ENCODE results near the gene ZNF117. TPM values are rescaled to one million over a fixed set of nuclear protein-coding genes. Genes with fewer than 3 reads are reported as not detected.
"Not testable (repeated sequence)": the region's sequence is repeated elsewhere in the genome, so short reads cannot be mapped to it uniquely, and the experiment has no call there.

Gene ZNF117
- total RNA-seq, 1 donor from 2014 or later = 12.8 TPM

DNA sequence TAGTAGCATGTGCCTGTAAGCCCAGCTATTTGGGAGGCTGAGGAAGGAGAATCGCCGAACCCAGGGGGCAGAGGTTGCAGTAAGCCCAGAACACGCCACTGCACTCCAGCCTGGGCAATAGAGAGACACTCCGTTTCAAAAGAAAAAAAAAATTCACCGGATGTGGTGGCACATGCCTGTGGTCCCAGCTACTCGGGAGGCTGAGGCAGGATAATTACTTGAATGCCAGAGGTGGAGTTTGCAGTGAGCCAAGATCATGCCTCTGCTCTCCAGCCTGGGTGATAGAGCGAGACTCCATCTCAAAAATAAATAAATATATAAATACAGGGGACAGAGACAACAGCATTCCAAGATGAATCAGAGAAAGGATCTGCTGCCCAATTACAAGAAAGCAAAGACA, 19.0 kb upstream of the ZNF117 start:
- intact Hi-C loops (cut with micrococcal nuclease) = loop anchor here (5.0 kb wide), 2 partner anchors 438 to 742 kb away; no protein-coding TSS in a partner anchor
- CTCF ChIA-PET; H3K27ac Mint-ChIP-seq; H3K4me3 Mint-ChIP-seq; DNase-seq; ATAC-seq (ENCODE audit: low read depth); POLR2A ChIA-PET; H3K36me3 Mint-ChIP-seq (ENCODE audit: low read depth); H3K9me3 Mint-ChIP-seq; H3K27me3 Mint-ChIP-seq: not testable (repeated sequence)
- peaks cover 19% of the 10 kb centered on the region for H3K4me1 Mint-ChIP-seq

DNA sequence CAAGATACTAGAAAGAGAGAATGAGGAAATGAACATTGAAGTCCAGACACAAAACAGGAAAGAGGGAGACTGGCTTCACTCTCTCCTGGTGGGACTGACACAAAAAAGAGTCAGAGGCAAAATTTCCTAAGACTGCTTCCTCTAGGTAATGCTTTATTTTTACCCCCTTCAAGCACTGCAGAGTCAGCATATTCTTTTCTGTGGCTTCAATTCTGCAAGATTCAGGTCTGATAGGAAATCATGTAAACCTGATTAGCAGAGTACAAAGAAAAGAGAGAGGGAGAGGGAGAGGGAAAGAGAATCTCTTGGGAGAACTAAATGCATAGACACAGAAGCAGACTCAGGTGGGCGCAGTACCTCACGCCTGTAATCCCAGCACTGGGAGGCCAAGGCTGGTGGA, 18.6 kb upstream of the ZNF117 start:
- H3K9me3 Mint-ChIP-seq; H3K36me3 Mint-ChIP-seq (ENCODE audit: low read depth); H3K27me3 Mint-ChIP-seq; DNase-seq; CTCF ChIA-PET; POLR2A ChIA-PET; H3K4me3 Mint-ChIP-seq; H3K27ac Mint-ChIP-seq; ATAC-seq (ENCODE audit: low read depth): not testable (repeated sequence)
- H3K4me1 Mint-ChIP-seq = peaks cover 24% of the 10 kb centered on the region
- intact Hi-C loops (cut with micrococcal nuclease) = loop anchor here (5.0 kb wide), 2 partner anchors 437 to 743 kb away; no protein-coding TSS in a partner anchor

DNA sequence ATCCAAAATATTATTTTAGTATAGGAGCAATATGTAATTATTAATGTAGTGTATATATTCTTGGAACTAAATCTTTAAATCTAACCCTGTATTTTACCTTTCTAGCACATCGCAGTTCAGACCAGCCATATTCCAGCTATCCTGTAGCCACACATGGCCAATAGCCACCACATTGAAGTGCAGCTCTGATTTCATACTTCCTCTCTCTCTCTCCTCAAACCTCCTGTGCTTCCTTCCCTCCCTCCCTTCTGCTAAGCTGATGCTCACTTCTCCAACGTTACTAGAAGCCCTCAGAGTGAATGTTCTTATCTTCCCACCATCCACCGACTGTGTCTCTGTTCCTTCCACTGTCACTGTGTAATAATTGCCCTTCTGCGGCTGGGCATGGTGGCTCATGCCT, 16.2 kb upstream of the ZNF117 start:
- intact Hi-C loops (cut with micrococcal nuclease) = loop anchor here (2.0 to 5.0 kb wide), 5 partner anchors 74 to 745 kb away; partner anchors contain the start of genes ZNF273 and ZNF92
- not testable (repeated sequence) for H3K27me3 Mint-ChIP-seq; ATAC-seq (ENCODE audit: low read depth); H3K9me3 Mint-ChIP-seq; DNase-seq
- POLR2A ChIA-PET = interaction anchor here (0.5 to 4.2 kb wide), 15 partner anchors 9 to 1838 kb away, joined by 3 to 27 read pairs (median 5); partner anchors contain the start of genes CRCP, ZNF107, ZNF138 and ZNF273
- peak overlapping the region; percentile 95 for H3K27ac Mint-ChIP-seq
- CTCF ChIA-PET = interaction anchor here (0.6 to 0.8 kb wide), 2 partner anchors 56 to 300 kb away, joined by 3 read pairs; no protein-coding TSS in a partner anchor
- H3K4me1 Mint-ChIP-seq = peaks cover 41% of the 10 kb centered on the region
- peaks cover 28% of the 10 kb centered on the region for H3K36me3 Mint-ChIP-seq (ENCODE audit: low read depth)
- peak overlapping the region; percentile 98 for H3K4me3 Mint-ChIP-seq

DNA sequence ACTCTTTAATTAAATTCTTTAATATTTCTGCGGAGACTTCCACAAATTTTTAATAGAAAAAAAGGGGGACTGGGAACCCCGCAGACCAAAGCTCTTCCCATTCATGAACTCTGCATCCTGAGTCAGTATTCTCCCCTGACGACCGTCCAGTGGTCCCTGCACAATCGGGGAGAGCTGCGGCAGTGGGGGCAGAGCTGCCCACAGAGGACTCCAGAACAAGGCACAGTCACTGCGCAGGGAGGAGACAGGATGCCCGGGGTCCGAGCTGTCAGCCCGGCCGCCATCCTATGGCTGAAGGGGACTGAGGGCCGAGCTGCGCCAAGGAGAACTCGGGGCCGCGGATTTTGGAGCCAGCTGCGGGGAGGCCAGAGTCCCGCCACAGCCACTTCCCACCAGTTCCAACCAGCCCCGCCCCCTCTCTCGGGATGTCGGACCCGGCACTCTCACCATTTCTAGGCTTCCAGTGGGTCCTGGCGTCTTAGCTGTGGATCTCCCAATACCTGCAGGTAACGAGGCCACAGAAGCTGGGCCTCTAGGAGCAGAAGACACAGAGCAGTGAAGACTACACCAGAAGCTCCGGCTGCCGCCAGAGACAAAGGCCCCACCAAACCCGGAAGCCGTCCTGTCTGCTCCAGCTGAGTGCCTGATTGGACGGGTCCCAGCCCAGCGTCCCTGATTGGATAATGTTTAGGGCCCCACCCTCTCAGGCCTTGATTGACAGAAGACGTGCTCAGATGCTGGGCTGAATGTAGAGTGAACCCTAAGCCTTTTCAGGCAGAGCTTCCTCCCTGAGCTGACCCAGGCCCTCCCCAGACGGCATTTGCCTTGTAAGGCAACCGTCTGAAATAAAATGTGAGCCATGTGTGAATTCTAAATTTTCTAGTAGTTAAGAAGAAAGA, 15.5 kb upstream of the ZNF117 start, which contains the start of gene ERV3-1:
Gene ERV3-1, minus strand, starts transcription at position 594 of the 899 bp plus-strand sequence. CDS start 13,661 bp downstream, outside the sequence.
- POLR2A ChIA-PET = interaction anchor here (0.5 to 4.2 kb wide), 19 partner anchors 10 to 1838 kb away, joined by 3 to 27 read pairs (median 5); partner anchors contain the start of genes CRCP, ZNF107, ZNF138 and ZNF273
- DNase-seq (peak; percentile 77), ATAC-seq (ENCODE audit: low read depth) (peak; percentile 99)
- Mint-ChIP-seq H3K36me3 (ENCODE audit: low read depth) (peaks cover 35% of the 10 kb centered on the region), H3K4me1 (peaks cover 46% of the 10 kb centered on the region), H3K27me3 (no peaks in the 10 kb centered on the region), H3K4me3 (peak within 1 kb of the TSS; percentile 98), H3K9me3 (peaks cover 15% of the 10 kb centered on the region), H3K27ac (peak within 1 kb of the TSS; percentile 95)
- TF ChIP-seq, protein P1, sequence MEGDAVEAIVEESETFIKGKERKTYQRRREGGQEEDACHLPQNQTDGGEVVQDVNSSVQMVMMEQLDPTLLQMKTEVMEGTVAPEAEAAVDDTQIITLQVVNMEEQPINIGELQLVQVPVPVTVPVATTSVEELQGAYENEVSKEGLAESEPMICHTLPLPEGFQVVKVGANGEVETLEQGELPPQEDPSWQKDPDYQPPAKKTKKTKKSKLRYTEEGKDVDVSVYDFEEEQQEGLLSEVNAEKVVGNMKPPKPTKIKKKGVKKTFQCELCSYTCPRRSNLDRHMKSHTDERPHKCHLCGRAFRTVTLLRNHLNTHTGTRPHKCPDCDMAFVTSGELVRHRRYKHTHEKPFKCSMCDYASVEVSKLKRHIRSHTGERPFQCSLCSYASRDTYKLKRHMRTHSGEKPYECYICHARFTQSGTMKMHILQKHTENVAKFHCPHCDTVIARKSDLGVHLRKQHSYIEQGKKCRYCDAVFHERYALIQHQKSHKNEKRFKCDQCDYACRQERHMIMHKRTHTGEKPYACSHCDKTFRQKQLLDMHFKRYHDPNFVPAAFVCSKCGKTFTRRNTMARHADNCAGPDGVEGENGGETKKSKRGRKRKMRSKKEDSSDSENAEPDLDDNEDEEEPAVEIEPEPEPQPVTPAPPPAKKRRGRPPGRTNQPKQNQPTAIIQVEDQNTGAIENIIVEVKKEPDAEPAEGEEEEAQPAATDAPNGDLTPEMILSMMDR (IDR thresholded peaks at IDR 0.05) = no peak
- intact Hi-C loops (cut with micrococcal nuclease) = loop anchor here (1.0 to 5.0 kb wide), 10 partner anchors 32 to 1080 kb away; partner anchors contain the start of genes ZNF138, ZNF273 and ZNF92
- CTCF ChIA-PET = interaction anchor here (0.6 to 0.8 kb wide), 2 partner anchors 55 to 301 kb away, joined by 3 read pairs; no protein-coding TSS in a partner anchor

DNA sequence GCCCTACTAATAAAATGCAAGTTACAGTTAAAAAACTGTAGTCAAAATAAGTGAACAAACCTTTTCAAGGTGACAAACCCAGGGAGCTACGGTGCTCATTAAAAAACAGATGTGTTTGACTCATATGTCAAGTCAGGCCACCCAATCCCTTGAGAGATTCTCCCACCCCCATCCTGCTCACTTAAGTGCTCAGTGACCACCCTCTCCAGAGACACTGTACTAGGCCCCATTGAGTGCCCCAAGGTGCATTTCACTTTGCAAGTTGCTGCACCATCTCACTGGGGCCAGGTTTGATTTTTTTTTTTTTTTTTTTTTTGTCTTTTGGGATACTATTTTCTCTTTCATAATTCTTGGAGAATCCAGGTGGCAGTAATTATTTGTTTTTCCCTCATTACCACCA, 13.7 kb upstream of the ZNF117 start:
- H3K4me3 Mint-ChIP-seq = peak overlapping the region; percentile 98
- peaks cover 46% of the 10 kb centered on the region for H3K36me3 Mint-ChIP-seq (ENCODE audit: low read depth)
- DNase-seq = no peak

DNA sequence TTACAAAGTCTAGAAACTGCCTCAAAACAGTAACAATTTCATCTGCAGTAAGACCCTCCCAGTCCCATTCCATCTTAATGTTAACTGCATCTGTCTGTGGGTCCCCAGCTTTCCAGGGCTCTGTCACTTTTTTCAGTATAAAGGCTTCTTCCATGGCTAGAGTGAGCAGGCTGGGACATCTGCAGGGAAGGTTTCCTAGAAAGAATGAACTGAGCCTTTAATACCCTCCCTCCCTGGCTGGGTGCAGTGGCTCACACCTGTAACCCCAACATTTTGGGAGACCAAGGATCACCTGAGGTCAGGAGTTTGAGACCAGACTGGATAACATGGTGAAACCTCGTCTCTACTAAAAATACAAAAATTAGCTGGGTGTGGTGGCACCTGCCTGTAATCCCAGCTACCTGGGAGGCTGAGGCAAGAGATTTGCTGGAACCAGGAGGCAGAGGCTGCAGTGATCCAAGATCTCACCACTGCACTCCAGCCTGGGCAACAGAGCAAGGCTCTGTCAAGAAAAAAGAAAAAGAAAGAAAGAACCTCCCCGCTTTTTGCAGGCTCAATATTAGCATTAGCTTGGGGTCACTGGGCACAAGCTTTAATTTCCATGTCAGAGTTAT, 12.2 kb upstream of the ZNF117 start:
- TF ChIP-seq, protein P1 (IDR thresholded peaks at IDR 0.05) = no peak
- peaks cover 77% of the 10 kb centered on the region for H3K4me1 Mint-ChIP-seq
- CTCF ChIA-PET = no interaction called here
- DNase-seq = no peak
- H3K36me3 Mint-ChIP-seq (ENCODE audit: low read depth) = peaks cover 61% of the 10 kb centered on the region
- no peaks in the 10 kb centered on the region for H3K27me3 Mint-ChIP-seq
- no peak overlapping the region for H3K4me3 Mint-ChIP-seq
- POLR2A ChIA-PET = interaction anchor here (0.5 kb wide), 1 partner anchor 19 kb away, joined by 6 read pairs; no protein-coding TSS in a partner anchor
- ATAC-seq (ENCODE audit: low read depth) = no peak
- intact Hi-C loops (cut with micrococcal nuclease) = no loop called here
- peak overlapping the region; percentile 95 for H3K27ac Mint-ChIP-seq
- peaks cover 33% of the 10 kb centered on the region for H3K9me3 Mint-ChIP-seq

More for the DNA sequence above, 13.7 kb upstream of the ZNF117 start:
- TF ChIP-seq, protein P1 (IDR thresholded peaks at IDR 0.05) = no peak
- H3K27ac Mint-ChIP-seq = peak overlapping the region; percentile 95
- H3K9me3 Mint-ChIP-seq = peaks cover 19% of the 10 kb centered on the region
- H3K27me3 Mint-ChIP-seq = no peaks in the 10 kb centered on the region
- POLR2A ChIA-PET = interaction anchor here (0.7 to 4.2 kb wide), 3 partner anchors 22 to 441 kb away, joined by 3 to 20 read pairs (median 5); partner anchors contain the start of genes ZNF107 and ZNF680
- intact Hi-C loops (cut with micrococcal nuclease) = no loop called here
- CTCF ChIA-PET = no interaction called here
- no peak for ATAC-seq (ENCODE audit: low read depth)
- peaks cover 62% of the 10 kb centered on the region for H3K4me1 Mint-ChIP-seq
